Stimulated activated effector memory CD8-positive, alpha-beta T cell treated with anti-CD3 and anti-CD28 coated beads, Interleukin-12 subunit alpha, Interleukin-12 subunit beta, amount 100 ng/mL, for 72 hours (primary cell): ENCODE data around the gene ELK4.

Experiments
- ATAC-seq: fragments of 150-1000 bp; cut with Tn5 transposase; 2 replicates; pipeline ENCODE4 v1.10.0; 2021
- DNase-seq, 2 donors: peaks; one replicate each; pipeline ENCODE4 v3.0.0; 2021 to 2022; ENCODE audit warnings: low spot score in 2 of 2
- H3K27ac Mint-ChIP-seq: one replicate; pipeline ENCODE4 v1.8.0; 2022; ENCODE audit warnings: mild to moderate bottlenecking, mixed read lengths
- H3K36me3 Mint-ChIP-seq: one replicate; pipeline ENCODE4 v1.8.0; 2022; ENCODE audit warnings: mild to moderate bottlenecking, mixed read lengths
- H3K4me1 Mint-ChIP-seq: one replicate; pipeline ENCODE4 v1.8.0; 2022; ENCODE audit warnings: mixed read lengths
- H3K4me3 Mint-ChIP-seq: one replicate; pipeline ENCODE4 v1.8.0; 2022; ENCODE audit warnings: mild to moderate bottlenecking, mixed read lengths
- H3K9me3 Mint-ChIP-seq: one replicate; pipeline ENCODE4 v1.8.0; 2022; ENCODE audit warnings: mixed read lengths

Gene ELK4

GRCh38 chr1:205620269-205620668 lies 11.5 kb downstream of the ELK4 start:
- DNase-seq, result no peak
- Mint-ChIP-seq H3K36me3 (peaks cover 96% of the 10 kb centered on the region), H3K4me1 (peaks cover 19% of the 10 kb centered on the region), H3K9me3 (no peaks in the 10 kb centered on the region), H3K27ac (peak overlapping the region; percentile 69), H3K4me3 (no peak overlapping the region)
- no peak for ATAC-seq

GRCh38 chr1:205619376-205619775 lies 12.4 kb downstream of the ELK4 start:
- DNase-seq (no peak), ATAC-seq (no peak)
- peaks cover 12% of the 10 kb centered on the region for H3K4me1 Mint-ChIP-seq
- peaks cover 96% of the 10 kb centered on the region for H3K36me3 Mint-ChIP-seq
- no peaks in the 10 kb centered on the region for H3K9me3 Mint-ChIP-seq
- H3K4me3 Mint-ChIP-seq, result no peak overlapping the region
- peak overlapping the region; percentile 69 for H3K27ac Mint-ChIP-seq

GRCh38 chr1:205616563-205617293 lies 15.1 kb downstream of the ELK4 start:
- Mint-ChIP-seq H3K4me1 (peaks cover 17% of the 10 kb centered on the region), H3K27ac (no peak overlapping the region), H3K9me3 (no peaks in the 10 kb centered on the region), H3K4me3 (no peak overlapping the region), H3K36me3 (peaks cover 100% of the 10 kb centered on the region)
- DNase-seq (no peak), ATAC-seq (peak; percentile 72)

DNA sequence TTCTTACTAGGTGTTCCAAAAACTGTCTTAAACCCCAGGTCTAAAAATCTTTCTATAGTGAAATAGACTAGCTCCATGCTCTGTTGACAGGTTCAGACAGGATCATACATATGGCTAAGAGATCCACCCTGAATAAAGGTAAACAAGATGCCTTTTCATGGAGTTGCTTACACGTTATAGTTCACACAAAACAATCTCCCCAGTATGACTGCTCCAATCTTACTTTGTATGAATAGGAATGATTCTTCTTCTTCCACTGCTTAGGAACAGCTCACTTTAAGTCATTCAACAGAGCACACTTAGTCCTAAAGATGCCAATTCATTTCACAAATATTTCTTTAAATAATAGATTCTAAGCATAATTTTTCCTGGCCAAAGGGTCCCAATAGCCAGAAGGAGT lies 16.0 kb downstream of the ELK4 start:
- no peak for ATAC-seq
- peak overlapping the region; percentile 23 for H3K27ac Mint-ChIP-seq
- H3K9me3 Mint-ChIP-seq, result no peaks in the 10 kb centered on the region

GRCh38 chr1:205613854-205614412 lies 17.9 kb downstream of the ELK4 start:
- peaks cover 22% of the 10 kb centered on the region for H3K4me1 Mint-ChIP-seq
- H3K4me3 Mint-ChIP-seq, result no peak overlapping the region
- H3K27ac Mint-ChIP-seq, result no peak overlapping the region
- no peaks in the 10 kb centered on the region for H3K9me3 Mint-ChIP-seq
- ATAC-seq, result no peak
- no peak for DNase-seq
- peaks cover 97% of the 10 kb centered on the region for H3K36me3 Mint-ChIP-seq

More for the DNA sequence above, 16.0 kb downstream of the ELK4 start:
- peaks cover 100% of the 10 kb centered on the region for H3K36me3 Mint-ChIP-seq
- peaks cover 26% of the 10 kb centered on the region for H3K4me1 Mint-ChIP-seq
- no peak for DNase-seq
- no peak overlapping the region for H3K4me3 Mint-ChIP-seq

GRCh38 chr1:205612556-205612955 lies 19.3 kb downstream of the ELK4 start:
- no peak for ATAC-seq
- H3K4me3 Mint-ChIP-seq, result no peak overlapping the region
- no peak overlapping the region for H3K27ac Mint-ChIP-seq
- peaks cover 97% of the 10 kb centered on the region for H3K36me3 Mint-ChIP-seq
- H3K4me1 Mint-ChIP-seq, result peaks cover 22% of the 10 kb centered on the region
- no peak for DNase-seq
- no peaks in the 10 kb centered on the region for H3K9me3 Mint-ChIP-seq

- H3K4me1 Mint-ChIP-seq, result peaks cover 22% of the 10 kb centered on the region
- no peak for ATAC-seq
Observed at GRCh38 chr1:205612104-205612503, 19.7 kb downstream of the ELK4 start.

GRCh38 chr1:205610901-205611466 lies 20.8 kb downstream of the ELK4 start:
- Mint-ChIP-seq H3K27ac (peak overlapping the region; percentile 74), H3K9me3 (no peaks in the 10 kb centered on the region), H3K36me3 (peaks cover 97% of the 10 kb centered on the region), H3K4me1 (peaks cover 22% of the 10 kb centered on the region), H3K4me3 (no peak overlapping the region)
- ATAC-seq (peak; percentile 32), DNase-seq (no peak)

More at GRCh38 chr1:205612104-205612503, 19.7 kb downstream of the ELK4 start:
- no peaks in the 10 kb centered on the region for H3K9me3 Mint-ChIP-seq
- H3K27ac Mint-ChIP-seq, result no peak overlapping the region
- no peak overlapping the region for H3K4me3 Mint-ChIP-seq
- DNase-seq, result no peak
- H3K36me3 Mint-ChIP-seq, result peaks cover 97% of the 10 kb centered on the region

DNA sequence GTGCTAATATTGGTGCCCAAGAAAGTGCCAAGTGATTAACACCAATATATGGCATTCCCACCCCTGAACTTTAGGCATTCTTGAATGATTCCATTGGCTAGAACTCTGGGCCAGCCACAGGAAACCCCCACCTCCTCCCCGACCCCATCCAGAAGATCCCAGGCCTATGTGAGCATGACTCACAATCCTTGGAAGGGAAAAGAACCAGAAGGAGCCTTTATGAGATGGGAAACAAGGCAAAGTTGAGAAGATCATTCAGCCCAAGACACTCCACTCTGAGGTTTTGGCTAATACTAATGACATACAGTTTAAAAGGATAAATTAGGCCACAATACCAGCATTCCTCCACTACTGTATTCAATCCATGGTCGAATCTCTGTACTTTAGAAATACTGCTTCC lies 21.8 kb downstream of the ELK4 start:
- H3K4me3 Mint-ChIP-seq, result no peak overlapping the region
- peaks cover 90% of the 10 kb centered on the region for H3K36me3 Mint-ChIP-seq
- ATAC-seq, result no peak
- H3K9me3 Mint-ChIP-seq, result no peaks in the 10 kb centered on the region
- no peak for DNase-seq
- no peak overlapping the region for H3K27ac Mint-ChIP-seq
- H3K4me1 Mint-ChIP-seq, result peaks cover 22% of the 10 kb centered on the region

DNA sequence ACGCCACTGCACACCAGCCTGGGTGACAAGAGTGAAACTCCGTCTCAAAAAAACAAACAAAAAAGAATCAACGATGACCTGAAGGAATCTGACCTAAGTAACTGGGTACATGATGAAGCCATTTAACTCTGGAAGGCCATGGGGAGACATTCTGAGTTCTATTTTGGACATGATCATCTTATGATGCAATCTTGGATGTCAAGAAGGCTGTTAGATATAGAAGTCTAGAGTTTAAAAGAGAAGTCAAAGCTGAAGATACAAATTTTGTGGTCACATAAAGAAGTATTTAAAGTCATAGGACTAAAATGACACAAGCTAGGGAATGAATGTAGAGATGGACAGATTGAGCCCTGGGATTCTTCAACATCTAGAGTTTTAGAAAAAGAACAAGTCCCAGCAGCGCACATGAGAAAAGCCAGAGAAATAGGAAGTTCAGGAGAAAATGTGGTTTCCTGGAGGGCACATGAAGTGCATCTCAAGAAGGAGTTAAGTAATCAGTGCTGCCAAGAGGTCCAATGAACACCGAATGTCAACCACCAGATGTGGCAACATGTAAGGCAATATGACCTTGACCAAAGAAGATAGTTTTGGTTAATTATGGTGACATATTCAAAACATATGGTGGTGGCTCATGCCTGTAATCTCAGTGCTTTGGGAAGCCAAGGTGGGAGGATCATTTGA lies 26.8 kb downstream of the ELK4 start:
- Mint-ChIP-seq H3K27ac (no peak overlapping the region), H3K36me3 (peaks cover 61% of the 10 kb centered on the region), H3K4me1 (peaks cover 16% of the 10 kb centered on the region), H3K9me3 (no peaks in the 10 kb centered on the region), H3K4me3 (no peak overlapping the region)
- DNase-seq (no peak), ATAC-seq (no peak)

GRCh38 chr1:205604059-205604458 lies 27.8 kb downstream of the ELK4 start:
- peaks cover 57% of the 10 kb centered on the region for H3K36me3 Mint-ChIP-seq
- H3K4me1 Mint-ChIP-seq, result peaks cover 15% of the 10 kb centered on the region
- H3K27ac Mint-ChIP-seq, result no peak overlapping the region
- H3K4me3 Mint-ChIP-seq, result no peak overlapping the region
- ATAC-seq, result no peak
- no peaks in the 10 kb centered on the region for H3K9me3 Mint-ChIP-seq
- DNase-seq, result no peak

DNA sequence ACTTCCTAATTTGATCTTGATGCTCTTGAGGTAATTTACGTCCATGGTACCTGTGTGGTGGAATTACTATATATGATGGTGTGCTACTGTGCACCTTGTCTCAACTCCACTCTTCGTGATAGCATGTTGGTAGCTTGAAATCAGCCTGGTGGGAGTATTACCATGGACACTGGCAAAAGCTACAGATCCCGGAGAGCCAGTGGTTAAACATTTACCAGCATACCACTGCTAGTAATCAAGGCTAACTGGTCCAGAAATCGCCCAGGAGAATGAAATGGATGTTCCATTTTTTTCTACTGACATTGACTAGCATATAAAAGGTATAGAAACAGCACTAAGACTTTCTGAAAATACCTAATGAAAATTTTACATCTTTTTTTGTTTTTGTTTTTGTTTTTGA lies 30.6 kb downstream of the ELK4 start:
- DNase-seq (no peak), ATAC-seq (no peak)
- no peaks in the 10 kb centered on the region for H3K9me3 Mint-ChIP-seq
- H3K36me3 Mint-ChIP-seq, result peaks cover 32% of the 10 kb centered on the region
- H3K27ac Mint-ChIP-seq, result no peak overlapping the region
- no peak overlapping the region for H3K4me3 Mint-ChIP-seq
- peaks cover 15% of the 10 kb centered on the region for H3K4me1 Mint-ChIP-seq

DNA sequence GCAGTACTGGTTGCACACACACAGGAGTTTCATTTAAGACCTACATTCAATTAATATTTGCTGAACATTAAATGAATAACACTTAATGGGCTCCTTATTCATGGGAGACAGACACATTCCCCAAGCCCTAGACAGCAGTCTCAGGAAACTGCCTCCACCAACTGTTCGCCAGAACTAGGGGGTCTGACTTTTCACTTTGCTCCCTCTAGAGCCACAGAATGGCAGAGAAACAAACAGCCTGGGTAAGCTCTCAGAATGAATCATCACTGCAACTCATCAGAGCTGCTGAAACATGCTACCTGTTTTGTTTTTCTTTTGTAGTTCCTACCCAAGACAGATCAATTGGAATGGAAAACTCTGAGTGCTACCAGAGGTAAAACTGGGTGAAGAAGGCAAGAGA lies 31.7 kb downstream of the ELK4 start:
- ATAC-seq (peak; percentile 91), DNase-seq (no peak)
- Mint-ChIP-seq H3K4me3 (no peak overlapping the region), H3K4me1 (peaks cover 15% of the 10 kb centered on the region), H3K9me3 (no peaks in the 10 kb centered on the region), H3K36me3 (peaks cover 28% of the 10 kb centered on the region), H3K27ac (peak overlapping the region; percentile 76)

- Mint-ChIP-seq H3K9me3 (no peaks in the 10 kb centered on the region), H3K4me3 (no peak overlapping the region), H3K4me1 (peaks cover 15% of the 10 kb centered on the region), H3K36me3 (peaks cover 23% of the 10 kb centered on the region), H3K27ac (peak overlapping the region; percentile 76)
- ATAC-seq (no peak), DNase-seq (no peak)
Observed at GRCh38 chr1:205599669-205600042, 32.2 kb downstream of the ELK4 start.

DNA sequence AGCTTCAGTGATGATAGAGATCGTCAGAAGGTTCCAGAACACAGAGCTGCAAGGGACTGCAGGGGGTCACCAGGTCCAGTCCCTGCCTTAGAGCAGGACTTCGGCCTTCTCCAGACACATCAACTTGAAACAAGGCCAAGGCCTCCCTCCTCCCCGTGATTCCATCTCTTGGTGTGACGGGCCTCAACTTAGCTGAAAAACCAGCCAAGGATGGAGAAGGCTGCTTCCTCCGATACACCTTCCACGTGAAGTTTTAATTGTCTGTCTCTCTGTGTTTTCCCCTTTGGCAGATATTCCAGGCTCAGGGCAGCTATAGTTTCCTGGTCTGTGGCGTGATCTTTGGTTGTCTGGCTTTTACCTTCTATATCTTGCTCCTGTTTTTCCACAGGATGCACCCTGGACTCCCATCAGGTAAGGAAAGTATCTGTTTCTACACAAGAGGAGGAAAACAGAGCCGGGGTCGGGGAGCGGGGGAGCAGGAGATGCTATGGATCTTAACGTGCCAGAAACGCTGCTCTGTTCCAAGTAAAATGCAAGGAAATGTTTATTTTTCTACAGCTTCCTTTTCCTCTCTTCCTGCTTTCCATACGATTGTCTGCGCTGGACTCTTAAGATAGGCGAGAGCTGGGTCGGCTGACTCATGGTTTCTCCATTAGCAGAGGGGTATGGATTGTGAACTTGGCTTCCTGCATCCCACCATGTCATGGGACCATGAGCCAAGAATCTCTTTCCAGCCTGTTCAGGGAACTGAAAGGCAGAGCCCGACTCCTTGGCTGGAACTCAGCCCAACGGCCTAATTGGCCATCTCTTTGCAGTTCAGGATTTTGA lies 32.8 kb downstream of the ELK4 start:
- DNase-seq (no peak), ATAC-seq (no peak)
- Mint-ChIP-seq H3K27ac (peak overlapping the region; percentile 76), H3K36me3 (peaks cover 18% of the 10 kb centered on the region), H3K9me3 (no peaks in the 10 kb centered on the region), H3K4me1 (peaks cover 11% of the 10 kb centered on the region), H3K4me3 (no peak overlapping the region)
